Myocyte (in vitro differentiated cells): ENCODE data around the gene ZNF536. TPM values are rescaled to one million over a fixed set of nuclear protein-coding genes. Genes with fewer than 3 reads are reported as not detected.

Source experiments
- DNase-seq: peaks from one replicate; pipeline ENCODE4 v3.0.0-alpha.2; 2012; ENCODE audit warnings: low read depth
- total RNA-seq: library from RNA; depleted of rRNA; stranded (reverse); fragments of >200 nt; gene quantifications from 2 replicates; pipeline ENCODE4 v1.2.3, GENCODE V29; 2014

The ZNF536 gene
- total RNA-seq, 1 donor from 2014 or later = not detected

GRCh38 chr19:30363073-30363472 is 9.1 kb upstream of the ZNF536 start:
- no peak for DNase-seq

DNA sequence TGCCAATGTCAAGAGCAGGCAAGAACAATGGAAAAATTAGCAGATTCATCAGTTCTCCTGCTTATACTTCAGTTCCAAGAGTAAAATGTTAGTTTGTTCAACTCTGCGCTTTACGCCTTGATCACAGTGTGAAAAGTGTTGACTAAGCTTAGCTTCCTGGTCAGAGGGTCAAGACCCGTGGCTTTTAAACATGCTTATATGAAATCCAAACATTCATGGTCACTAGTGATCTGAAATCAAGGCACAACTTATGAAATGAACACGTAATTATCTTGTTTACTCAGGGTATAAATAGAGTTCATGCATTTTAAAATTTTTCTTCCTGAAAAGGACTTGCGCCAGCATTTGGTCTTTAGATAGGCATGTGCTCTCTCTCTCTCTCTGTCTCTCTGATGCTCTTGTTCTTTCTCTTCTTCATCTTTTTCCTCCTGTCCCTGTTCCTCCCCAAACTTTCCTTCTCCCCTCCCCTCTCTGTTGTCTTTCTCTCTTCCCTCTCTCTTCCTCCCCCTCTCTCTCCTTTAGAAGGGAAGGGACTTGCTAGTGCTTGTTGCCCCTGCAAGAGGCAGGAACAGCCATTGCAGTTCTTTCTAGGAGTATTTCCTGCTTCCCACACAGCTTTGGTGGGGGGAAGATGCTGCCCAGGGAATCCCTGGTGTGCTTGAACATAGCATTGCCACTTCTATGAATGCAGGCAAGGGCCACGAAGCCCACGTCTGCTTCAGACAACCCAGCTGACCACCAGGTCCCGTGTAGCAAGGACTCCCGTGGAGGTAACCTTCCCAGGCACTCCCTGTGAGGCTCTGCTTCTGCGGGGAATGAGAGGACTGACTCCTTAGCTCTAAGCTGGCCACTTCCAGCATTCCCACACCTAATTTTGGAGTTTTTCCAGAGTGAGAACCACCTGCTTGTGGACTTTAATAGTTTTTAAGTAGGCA is 7.1 kb upstream of the ZNF536 start:
- DNase-seq = no peak

DNA sequence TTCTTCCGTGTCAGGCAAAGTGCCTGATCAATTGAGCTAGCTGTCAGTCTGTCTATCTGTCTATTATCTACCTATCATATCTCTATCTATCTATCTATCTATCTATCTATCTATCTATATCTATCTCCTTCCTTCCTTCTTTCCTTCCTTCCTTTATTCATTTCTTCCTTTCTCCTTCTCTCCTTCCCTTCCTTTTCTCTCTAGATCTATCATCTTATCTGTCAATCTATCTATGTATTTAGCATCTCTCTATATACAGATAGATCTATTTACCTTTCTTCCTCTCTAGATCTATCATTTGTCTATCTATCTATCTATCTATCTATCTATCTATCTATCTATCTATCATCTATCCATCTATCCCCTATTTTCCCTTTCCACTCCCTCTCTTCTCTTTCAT is 5.9 kb upstream of the ZNF536 start:
- DNase-seq = no peak

GRCh38 chr19:30367006-30367405 is 5.2 kb upstream of the ZNF536 start:
- no peak for DNase-seq

- no peak for DNase-seq
Measured at GRCh38 chr19:30367421-30367820, 4.8 kb upstream of the ZNF536 start.

DNA sequence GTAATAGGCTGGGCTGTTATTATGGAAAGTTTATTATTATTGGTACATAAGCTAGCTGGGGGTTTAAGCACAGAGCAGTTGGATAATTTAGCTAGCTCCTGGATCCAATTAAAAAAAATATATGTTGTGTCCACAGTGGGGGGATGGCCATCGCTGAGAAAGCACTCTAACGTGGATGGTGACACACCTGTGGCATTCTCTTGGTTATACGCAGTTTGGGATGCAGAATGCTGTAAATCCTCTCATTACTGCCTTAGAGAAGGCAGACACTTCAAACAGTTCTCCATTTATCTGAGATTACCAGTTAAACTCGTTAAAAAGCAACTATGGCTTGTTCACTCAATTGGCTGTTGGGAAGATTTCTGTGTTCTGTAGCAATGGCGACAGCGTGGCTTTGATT is 2.4 kb upstream of the ZNF536 start:
- no peak for DNase-seq

DNA sequence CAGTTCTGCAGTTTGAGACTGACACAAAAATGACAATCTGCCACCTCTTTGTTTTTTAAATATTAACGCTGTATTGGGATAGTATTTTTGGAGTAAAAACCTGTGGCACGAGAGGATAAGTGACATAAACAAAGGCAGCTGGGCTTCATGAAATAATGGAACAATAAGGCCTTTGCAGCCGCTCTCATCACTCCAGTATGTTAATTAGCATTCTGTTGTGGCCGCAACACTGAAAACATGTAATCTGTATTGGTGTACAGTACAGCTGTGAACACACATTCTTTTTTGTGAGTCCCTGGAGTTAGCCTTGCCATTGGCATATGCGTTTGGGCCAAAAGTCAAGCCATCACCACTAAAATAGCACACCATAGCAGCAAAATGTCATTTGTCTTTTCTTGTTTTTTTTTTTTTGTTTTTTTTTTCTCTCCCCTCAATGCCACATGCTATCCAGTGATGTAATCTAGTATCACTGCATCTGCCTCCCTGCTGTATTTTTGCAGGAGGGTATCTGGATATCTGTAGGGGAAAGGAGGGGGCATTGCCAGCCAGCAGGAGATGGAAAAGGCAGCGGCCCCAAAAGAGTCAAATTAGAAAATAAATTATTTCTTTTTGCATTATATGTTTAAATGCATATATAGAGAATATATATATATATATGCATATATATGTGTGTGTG is 885 bp upstream of the ZNF536 start:
- DNase-seq = no peak

- DNase-seq = no peak
Measured at GRCh38 chr19:30373593-30373992, 1.4 kb downstream of the ZNF536 start.

GRCh38 chr19:30374539-30374864 is 2.3 kb downstream of the ZNF536 start:
- DNase-seq = no peak

DNA sequence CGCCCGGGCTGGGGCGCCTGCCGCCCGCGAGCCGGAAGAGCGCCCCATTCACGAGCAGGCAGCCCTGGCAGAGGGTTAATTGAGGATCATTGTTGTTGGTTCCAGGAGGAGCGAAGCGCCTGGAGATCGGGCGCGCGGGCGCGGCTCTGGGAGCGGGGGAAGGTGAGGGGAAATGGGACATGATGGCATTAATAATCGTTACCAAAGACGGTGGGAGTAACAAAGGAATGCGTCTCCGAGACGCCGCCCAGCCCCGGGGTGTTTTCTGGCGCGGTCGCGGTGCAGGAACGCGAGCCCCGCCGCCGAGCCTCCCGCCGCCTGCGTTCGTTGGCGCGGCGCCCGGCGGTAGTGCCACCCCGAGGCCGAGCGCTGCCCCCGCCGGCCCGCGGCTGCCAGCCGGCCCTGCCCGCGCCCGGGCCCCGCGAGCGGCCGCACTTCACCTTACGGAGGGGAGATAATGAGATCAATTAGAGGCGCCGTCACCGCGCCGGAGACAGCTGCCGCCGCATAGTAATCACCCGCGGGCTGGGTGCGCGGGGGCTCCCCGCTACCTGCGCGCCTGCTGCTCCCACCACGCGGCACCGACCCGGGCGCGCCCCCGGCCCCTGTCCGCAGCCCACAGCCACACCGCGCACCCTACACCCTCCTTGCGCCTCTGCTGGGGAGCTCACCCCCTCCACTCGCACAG is 2.8 kb downstream of the ZNF536 start:
- DNase-seq = no peak

- DNase-seq = no peak
Measured at GRCh38 chr19:30375553-30376031, 3.4 kb downstream of the ZNF536 start.

- DNase-seq = no peak
Measured at GRCh38 chr19:30376272-30376671, 4.1 kb downstream of the ZNF536 start.

DNA sequence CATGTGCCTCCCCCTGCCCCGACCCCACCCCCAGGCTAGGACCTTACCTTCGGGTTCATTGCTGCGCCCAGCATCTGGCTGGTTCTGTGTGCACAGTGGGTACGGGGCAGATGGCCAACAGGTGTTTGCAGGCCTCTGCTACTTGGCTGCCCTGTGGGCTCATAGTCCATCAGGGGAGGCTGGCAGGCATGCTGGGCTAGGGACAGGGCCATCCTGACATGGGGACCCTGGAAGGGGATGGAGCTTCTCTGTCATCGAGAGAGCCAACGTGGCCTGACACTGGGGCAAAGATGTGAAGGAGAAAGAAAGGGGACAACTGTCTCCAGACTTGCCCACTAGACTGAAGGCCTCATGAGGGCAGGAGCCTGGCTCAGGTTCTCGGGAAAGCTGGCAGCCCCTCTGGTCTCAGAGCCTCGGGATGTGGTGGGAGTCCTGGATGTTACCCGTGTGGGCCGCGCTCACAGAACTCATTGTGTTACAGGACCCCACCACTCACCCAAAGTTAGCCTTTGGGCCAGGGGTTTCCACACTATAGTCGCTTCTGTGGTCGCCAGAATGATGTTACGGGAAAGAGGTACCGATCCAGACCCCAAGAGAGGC is 4.7 kb downstream of the ZNF536 start:
- no peak for DNase-seq

- no peak for DNase-seq
Measured at GRCh38 chr19:30378701-30379100, 6.5 kb downstream of the ZNF536 start.

DNA sequence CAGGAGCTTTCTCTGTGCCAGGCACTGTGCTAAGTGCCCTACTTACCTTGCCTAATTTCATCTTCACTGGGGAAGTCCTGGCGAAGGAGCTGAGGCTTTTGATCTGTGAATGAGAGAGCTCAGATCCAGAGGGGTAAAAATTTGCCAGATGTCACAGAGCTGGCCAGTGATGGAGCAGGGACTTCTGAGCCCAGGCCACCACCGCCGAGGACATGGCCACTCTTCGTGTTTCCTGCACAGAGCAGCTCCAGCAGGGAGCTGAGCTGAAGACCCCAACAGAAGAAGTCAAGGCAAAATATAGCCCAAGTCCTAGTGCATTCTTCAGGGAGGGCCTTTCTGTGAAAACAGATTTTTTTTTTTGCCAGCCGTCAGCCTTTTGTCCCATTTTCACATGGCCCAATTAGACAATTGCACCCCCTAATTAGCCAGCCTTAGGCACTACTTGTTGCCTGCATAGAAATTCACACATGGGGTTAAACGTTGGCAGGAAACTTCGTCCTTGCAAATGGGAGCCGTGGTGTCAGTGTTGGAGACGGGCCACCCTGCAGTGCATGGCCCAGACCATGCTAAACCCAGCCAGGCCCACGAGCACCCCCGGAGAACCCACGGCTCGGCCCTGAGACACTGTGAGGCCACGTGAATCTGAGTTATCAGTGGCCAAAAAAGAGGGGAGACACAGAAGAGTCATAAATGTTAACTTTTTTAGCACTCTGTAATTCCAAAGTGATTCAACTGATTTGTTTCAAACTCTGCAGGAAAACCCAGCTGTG is 7.8 kb downstream of the ZNF536 start:
- no peak for DNase-seq

- no peak for DNase-seq
Measured at GRCh38 chr19:30381366-30381765, 9.2 kb downstream of the ZNF536 start.

DNA sequence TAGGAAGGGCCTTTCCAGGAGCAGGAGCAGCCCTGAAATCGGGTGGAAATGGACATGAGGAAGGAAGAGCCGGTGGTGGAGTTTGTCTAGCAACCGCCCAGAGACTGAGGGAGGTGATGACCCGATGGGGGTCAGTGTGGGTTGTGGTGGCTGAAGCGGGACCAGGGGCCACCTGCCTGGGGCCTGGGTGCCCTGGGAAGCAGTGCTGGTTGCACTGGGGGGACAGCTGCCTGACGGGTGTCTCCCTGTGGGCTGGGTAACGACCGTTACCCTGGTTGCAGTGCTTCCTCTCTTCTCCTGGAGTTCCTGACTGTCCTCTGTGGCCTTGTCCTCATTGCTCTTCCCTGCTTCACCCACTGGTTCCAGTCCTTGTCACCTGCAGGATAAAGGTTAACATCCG is 13.0 kb downstream of the ZNF536 start:
- DNase-seq = no peak

DNA sequence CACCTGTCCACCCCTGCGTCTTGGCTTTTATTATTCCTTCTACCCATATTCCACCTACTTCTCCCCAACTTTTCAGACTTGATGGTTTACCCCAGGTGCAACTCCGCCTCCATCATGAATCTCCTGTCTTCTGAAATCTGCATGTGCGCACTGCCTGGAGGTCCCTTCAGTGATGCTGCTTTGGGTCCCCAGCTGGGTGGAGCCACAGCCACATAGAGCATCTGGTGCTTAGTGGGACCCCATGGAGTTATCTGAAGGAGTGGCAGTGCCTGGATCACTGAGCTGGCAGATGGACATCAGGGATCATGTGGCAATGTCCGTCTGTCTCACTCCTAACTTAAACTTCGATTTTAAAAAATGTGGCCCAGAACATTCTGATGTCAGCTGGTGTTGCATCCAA is 13.5 kb downstream of the ZNF536 start:
- DNase-seq = no peak

DNA sequence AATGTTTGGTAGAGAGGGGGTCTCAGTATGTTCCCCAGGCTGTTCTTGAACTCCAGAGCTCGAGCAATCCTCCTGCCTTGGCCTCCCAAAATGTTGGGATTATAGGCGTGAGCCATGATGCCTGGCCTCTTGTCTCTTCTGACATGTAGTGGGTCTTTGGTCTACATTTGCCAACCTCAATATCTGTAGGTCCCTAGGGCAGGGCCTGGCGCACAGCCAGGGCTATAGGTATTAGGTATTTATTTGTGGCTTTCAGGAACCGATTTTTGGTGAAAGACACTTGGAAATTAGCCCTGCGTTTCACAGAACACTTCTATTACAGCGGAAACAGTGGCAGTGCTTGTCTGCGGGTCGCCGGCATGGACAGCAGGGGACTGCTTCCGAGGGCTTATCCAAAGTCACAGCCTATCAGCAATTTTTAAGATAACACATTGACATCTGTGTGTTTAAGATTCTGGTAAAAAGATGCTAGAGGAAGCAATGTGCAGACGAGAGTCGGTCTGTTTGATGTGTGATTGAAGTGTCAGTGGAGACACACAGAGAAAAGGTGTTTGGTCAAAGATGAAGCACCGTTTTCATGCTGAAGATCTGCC is 14.5 kb downstream of the ZNF536 start:
- no peak for DNase-seq

- no peak for DNase-seq
Measured at GRCh38 chr19:30387311-30388115, 15.3 kb downstream of the ZNF536 start.
